AG04449 (cell line): Measurements from ENCODE around the gene OLFML2A.
A peak's percentile ranks its signal among the peaks of the same experiment; 100 is the strongest.

Experiments
- CTCF ChIA-PET: fragments of 350-600 bp; formaldehyde crosslinking; extraction: SDS; loops from one replicate; lab custom pipeline; 2021; ENCODE audit warnings: antibody characterized with exemption; lab: Yijun Ruan, JAX
- POLR2A ChIA-PET: fragments of 400-600, 350-600 bp; formaldehyde crosslinking; extraction: SDS; loops from one replicate; lab custom pipeline; 2020; ENCODE audit warnings: antibody characterized with exemption, inconsistent platforms; lab: Yijun Ruan, JAX
- DNase-seq: peaks from one replicate; pipeline ENCODE4 v3.0.0-alpha.2; 2010; ENCODE audit warnings: low read depth, low spot score
- H3K4me3 ChIP-seq: 2 replicates; pipeline ENCODE4 v1.5.1; 2011; ENCODE audit warnings: low read depth, mild to moderate bottlenecking, control low read depth, low read length
- CTCF ChIP-seq: IDR thresholded peaks from one replicate; pipeline ENCODE4 v1.5.1; 2011; ENCODE audit warnings: mild to moderate bottlenecking, moderate library complexity, low read length, control low read depth, inconsistent platforms; ENCODE audit not compliant: insufficient read depth; ENCODE audit errors: missing control alignments

Gene OLFML2A

GRCh38 chr9:124761710-124762109, 15.2 kb upstream of the OLFML2A start:
- DNase-seq = no peak
- POLR2A ChIA-PET = no interaction called here
- CTCF ChIA-PET = interaction anchor here (0.9 to 9.9 kb wide), 8 partner anchors 8 to 352 kb away, joined by 3 to 97 read pairs (median 28); partner anchors contain the start of genes NR6A1, OLFML2A and WDR38
- no peak for TF ChIP-seq CTCF
- H3K4me3 ChIP-seq = no peak overlapping the region

DNA sequence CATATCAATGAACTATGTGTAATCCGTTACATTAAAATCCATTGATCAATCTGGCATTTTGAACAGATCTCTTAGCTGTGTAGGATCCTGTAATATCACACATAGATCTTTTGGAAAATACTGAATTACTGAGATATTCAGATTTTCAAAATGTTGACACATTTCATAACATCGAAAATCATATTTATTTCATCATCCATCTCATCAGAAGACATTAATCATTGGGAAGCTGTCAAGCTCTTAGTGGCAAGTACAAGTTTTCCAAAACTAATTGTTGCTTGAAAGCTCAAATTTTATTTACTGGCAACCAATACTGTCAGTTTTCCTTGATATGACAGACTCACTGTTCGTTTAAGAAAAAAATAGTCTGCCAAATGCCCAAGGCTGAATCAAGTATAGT, 14.3 kb upstream of the OLFML2A start:
- POLR2A ChIA-PET = no interaction called here
- no peak for DNase-seq
- CTCF ChIA-PET = interaction anchor here (0.8 to 9.9 kb wide), 7 partner anchors 9 to 343 kb away, joined by 3 to 97 read pairs (median 28); partner anchors contain the start of genes NR6A1, OLFML2A and WDR38
- no peak for TF ChIP-seq CTCF
- no peak overlapping the region for H3K4me3 ChIP-seq

DNA sequence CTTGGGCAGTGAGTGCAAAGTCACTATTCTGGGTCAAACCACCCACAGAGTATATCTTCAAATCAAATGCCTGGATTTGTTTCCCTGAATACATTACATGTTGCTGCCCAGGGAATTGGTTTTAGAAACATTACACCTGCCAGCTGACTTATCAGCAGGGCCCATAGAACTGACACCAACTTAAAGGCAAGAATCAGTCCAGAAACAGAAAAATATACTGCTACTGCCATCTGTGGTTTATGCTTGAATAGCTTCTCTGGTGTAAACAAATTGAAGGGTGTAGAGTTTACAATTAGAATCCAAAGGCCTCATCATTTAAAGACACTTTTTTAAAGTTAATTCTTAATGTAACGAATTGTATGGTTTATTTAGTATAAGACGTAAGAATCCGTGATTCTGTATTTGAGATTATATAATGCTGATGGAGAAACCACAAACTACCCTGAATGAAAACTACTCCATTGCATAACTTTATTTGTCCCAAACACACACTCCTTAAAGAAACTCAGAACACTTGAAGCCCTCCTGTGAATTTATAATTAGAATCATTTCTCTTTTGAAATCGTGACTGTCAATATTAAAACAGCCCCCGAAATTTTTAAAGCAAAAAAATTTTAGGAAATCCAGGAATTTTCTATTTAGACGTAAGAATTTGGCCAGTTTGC, 12.0 kb upstream of the OLFML2A start:
- no peak overlapping the region for H3K4me3 ChIP-seq
- POLR2A ChIA-PET = no interaction called here
- CTCF ChIA-PET = interaction anchor here (0.9 to 9.9 kb wide), 16 partner anchors 9 to 345 kb away, joined by 3 to 97 read pairs (median 7); partner anchors contain the start of genes NR6A1, OLFML2A and WDR38
- no peak for DNase-seq
- peak; percentile 20 for TF ChIP-seq CTCF

GRCh38 chr9:124765439-124765835, 11.5 kb upstream of the OLFML2A start:
- DNase-seq = no peak
- ChIA-PET CTCF (interaction anchor here (0.8 to 9.9 kb wide), 13 partner anchors 8 to 355 kb away, joined by 3 to 97 read pairs (median 9); partner anchors contain the start of genes NR6A1, OLFML2A and WDR38), POLR2A (no interaction called here)
- no peak overlapping the region for H3K4me3 ChIP-seq
- no peak for TF ChIP-seq CTCF

GRCh38 chr9:124766326-124766725, 10.6 kb upstream of the OLFML2A start:
- DNase-seq = no peak
- ChIA-PET CTCF (interaction anchor here (0.8 to 9.9 kb wide), 10 partner anchors 8 to 356 kb away, joined by 3 to 97 read pairs (median 8); partner anchors contain the start of genes NR6A1, OLFML2A and WDR38), POLR2A (no interaction called here)
- TF ChIP-seq CTCF = no peak
- H3K4me3 ChIP-seq = no peak overlapping the region

- CTCF ChIA-PET = interaction anchor here (1.3 to 9.9 kb wide), 8 partner anchors 7 to 357 kb away, joined by 4 to 97 read pairs (median 8); partner anchors contain the start of genes NR6A1, OLFML2A and WDR38
- DNase-seq = no peak
- TF ChIP-seq CTCF = no peak
- POLR2A ChIA-PET = no interaction called here
- H3K4me3 ChIP-seq = no peak overlapping the region
Measured at GRCh38 chr9:124766815-124767554, 9.9 kb upstream of the OLFML2A start.
